IMR-90 (cell line): ENCODE results near the gene MRPL38. TPM values are rescaled to one million over a fixed set of nuclear protein-coding genes. Genes with fewer than 3 reads are reported as not detected.
"Not testable (repeated sequence)": the region's sequence is repeated elsewhere in the genome, so short reads cannot be mapped to it uniquely, and the experiment has no call there.

Source experiments
- ATAC-seq: fragments of 200-7000 bp; cut with Tn5 transposase; 2 replicates; pipeline ENCODE4 v1.9.1; 2020; ENCODE audit warnings: low read depth, mild to moderate bottlenecking, moderate library complexity
- BruUV-seq: library from RNA; stranded (reverse); fragments of 400-500 nt; replicated peaks from 2 replicates; lab custom pipeline; 2021; lab: Mats Ljungman, UMichigan
- CTCF ChIA-PET: fragments of 300-600 bp; formaldehyde crosslinking; extraction: SDS; loops from one replicate; lab custom pipeline; 2021; ENCODE audit warnings: antibody characterized with exemption; lab: Yijun Ruan, JAX
- POLR2A ChIA-PET: fragments of 300-600 bp; sonication (Branson Sonifier 250); formaldehyde crosslinking; loops from one replicate; lab custom pipeline; 2022; ENCODE audit warnings: antibody characterized with exemption; ENCODE audit not compliant: unreplicated experiment; lab: Charles Lee
- DNase-seq: peaks from one replicate; pipeline ENCODE4 v3.0.0; 2013
- H2AFZ ChIP-seq: replicated peaks from 2 replicates; pipeline ENCODE3; 2013; ENCODE audit warnings: low read length, mild to moderate bottlenecking; ENCODE audit not compliant: poor library complexity
- H2AK5ac ChIP-seq: 2 replicates; pipeline ENCODE4 v1.6.1; 2013; ENCODE audit warnings: low read depth, low read length, inconsistent platforms
- H2AK9ac ChIP-seq: replicated peaks from 2 replicates; pipeline ENCODE3; 2013; ENCODE audit warnings: mild to moderate bottlenecking, low read depth, low read length, moderate library complexity; ENCODE audit not compliant: poor library complexity
- H2BK120ac ChIP-seq: 2 replicates; pipeline ENCODE4 v1.6.1; 2013; ENCODE audit warnings: low read depth, low read length, inconsistent platforms
- H2BK15ac ChIP-seq: 3 replicates; pipeline ENCODE4 v1.6.1; 2013; ENCODE audit warnings: low read depth, low read length, inconsistent platforms
- H2BK20ac ChIP-seq: 2 replicates; pipeline ENCODE4 v1.6.1; 2013; ENCODE audit warnings: low read depth, mild to moderate bottlenecking, inconsistent platforms, low read length, moderate library complexity
- H2BK5ac ChIP-seq: 2 replicates; pipeline ENCODE4 v1.6.1; 2013; ENCODE audit warnings: mild to moderate bottlenecking, low read depth, low read length, inconsistent platforms; ENCODE audit not compliant: poor library complexity, severe bottlenecking
- H3K14ac ChIP-seq: replicated peaks from 2 replicates; pipeline ENCODE4 v1.6.1; 2013; ENCODE audit warnings: low read depth, low read length, inconsistent platforms
- H3K18ac ChIP-seq: 2 replicates; pipeline ENCODE4 v1.6.1; 2013; ENCODE audit warnings: low read depth, low read length, control low read depth
- H3K23ac ChIP-seq: 2 replicates; pipeline ENCODE4 v1.6.1; 2013; ENCODE audit warnings: low read depth, low read length, inconsistent platforms
- H3K27ac ChIP-seq: 2 replicates; pipeline ENCODE4 v1.5.1; 2013; ENCODE audit warnings: mild to moderate bottlenecking, control low read depth, low read length; ENCODE audit not compliant: insufficient read depth
- H3K27me3 ChIP-seq: 2 replicates; pipeline ENCODE4 v1.6.1; 2013; ENCODE audit warnings: low read length; ENCODE audit not compliant: control insufficient read depth, insufficient read depth
- H3K36me3 ChIP-seq: 2 replicates; pipeline ENCODE4 v1.6.1; 2013; ENCODE audit warnings: low read length, mixed read lengths; ENCODE audit not compliant: control insufficient read depth, insufficient read depth
- H3K4ac ChIP-seq: 2 replicates; pipeline ENCODE4 v1.6.1; 2013; ENCODE audit warnings: low read depth, low read length, inconsistent platforms
- H3K4me1 ChIP-seq: 2 replicates; pipeline ENCODE4 v1.6.1; 2013; ENCODE audit warnings: low read length, mixed read lengths; ENCODE audit not compliant: control insufficient read depth, insufficient read depth
- H3K4me2 ChIP-seq: 2 replicates; pipeline ENCODE4 v1.6.1; 2013; ENCODE audit warnings: low read depth, mild to moderate bottlenecking, control low read depth, low read length, moderate library complexity
- H3K4me3 ChIP-seq: 2 replicates; pipeline ENCODE4 v1.5.1; 2013; ENCODE audit warnings: low read depth, mild to moderate bottlenecking, control low read depth, low read length, moderate library complexity; ENCODE audit not compliant: insufficient read depth
- H3K56ac ChIP-seq: 2 replicates; pipeline ENCODE4 v1.6.1; 2013; ENCODE audit warnings: low read length, inconsistent platforms; ENCODE audit not compliant: insufficient read depth; ENCODE audit errors: extremely low read depth
- H3K79me1 ChIP-seq, 2 experiments: 2 replicates each; pipeline ENCODE4 v1.6.1; 2013; ENCODE audit warnings: low read length in 2 of 2, inconsistent platforms in 1 of 2, low read depth in 1 of 2
- H3K9ac ChIP-seq: 2 replicates; pipeline ENCODE4 v1.6.1; 2013; ENCODE audit warnings: low read depth, low read length, control low read depth
- H3K9me1 ChIP-seq: 2 replicates; pipeline ENCODE4 v1.6.1; 2013; ENCODE audit warnings: low read length, inconsistent platforms; ENCODE audit not compliant: insufficient read depth
- H3K9me3 ChIP-seq: 2 replicates; pipeline ENCODE4 v1.6.1; 2013; ENCODE audit warnings: low read length; ENCODE audit not compliant: control insufficient read depth, insufficient read depth
- H4K20me1 ChIP-seq: 2 replicates; pipeline ENCODE4 v1.6.1; 2013; ENCODE audit warnings: low read length, inconsistent platforms; ENCODE audit not compliant: insufficient read depth
- H4K5ac ChIP-seq: 2 replicates; pipeline ENCODE4 v1.6.1; 2013; ENCODE audit warnings: mild to moderate bottlenecking, low read depth, low read length, control low read depth
- H4K8ac ChIP-seq, 2 experiments: 2 replicates each; pipeline ENCODE4 v1.6.1; 2013; ENCODE audit warnings: low read depth in 2 of 2, low read length in 2 of 2, control low read depth in 1 of 2, inconsistent platforms in 1 of 2
- H4K91ac ChIP-seq: 2 replicates; pipeline ENCODE4 v1.6.1; 2013; ENCODE audit warnings: low read depth, low read length, inconsistent platforms; ENCODE audit not compliant: insufficient read depth
- WGBS, 2 experiments: methylation state at CpG; one replicate each; pipeline versions ENCODE4 v1.1.5 to v1.1.7; 2013; ENCODE audit warnings: missing lambda C conversion rate in 2 of 2; ENCODE audit not compliant: insufficient read length in 1 of 2; ENCODE audit errors: extremely low coverage in 2 of 2; 5-methylcytosine and 5-hydroxymethylcytosine counted together
- dilution Hi-C: fragments of 300-500 bp; cut with HindIII; formaldehyde crosslinking; loops from one replicate; pipeline ENCODE4 v1.14.3; 2018; ENCODE audit warnings: low sequenced_read_pairs; ENCODE audit not compliant: unreplicated experiment
- in situ Hi-C: fragments of 300-500 bp; cut with MboI; formaldehyde crosslinking; loops from 3 replicates; pipeline ENCODE4 v1.14.3; 2019; ENCODE audit warnings: low sequenced_read_pairs, inconsistent platforms, mixed read lengths
- intact Hi-C: fragments of 100-400 bp; cut with micrococcal nuclease; formaldehyde crosslinking; loops from 2 replicates; pipeline ENCODE4 v1.10.0; 2022
- polyA plus RNA-seq, 3 experiments: library from polyadenylated mRNA; depleted of rRNA; stranded (reverse); fragments of >200 nt; gene quantifications; 2 replicates each; pipeline ENCODE4 v1.2.3, GENCODE V29; 2012; ENCODE audit warnings: low replicate concordance in 1 of 3
- total RNA-seq: library from RNA; depleted of rRNA; stranded (reverse); fragments of >200 nt; gene quantifications from 2 replicates; pipeline ENCODE4 v1.2.3, GENCODE V29; 2012

MRPL38 gene
- total and polyA plus RNA-seq, 2 of the 4 experiments (the other 2 are of a cell fraction) = 13.3 to 42.5 TPM

DNA sequence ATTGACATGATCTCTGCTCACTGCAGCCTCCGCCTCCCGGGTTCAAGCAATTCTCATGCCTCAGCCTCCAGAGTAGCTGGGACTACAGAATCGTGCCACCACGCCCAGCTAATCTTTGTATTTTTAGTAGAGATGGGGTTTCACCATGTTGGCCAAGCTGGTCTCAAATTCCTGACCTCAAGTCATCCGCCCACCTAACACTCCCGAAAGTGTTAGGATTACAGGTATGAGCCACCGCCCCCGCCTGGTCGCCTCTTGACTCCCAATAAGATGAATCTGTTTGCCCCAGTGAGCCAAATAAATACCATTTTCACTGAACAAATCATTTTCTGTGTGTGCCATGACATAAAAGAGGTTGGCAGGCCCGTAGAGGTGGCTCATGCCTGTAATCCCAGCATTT is 45.3 kb downstream of the MRPL38 start:
- not testable (repeated sequence) for BruUV-seq

More for the DNA sequence above, 45.3 kb downstream of the MRPL38 start:
- H3K14ac ChIP-seq, H2BK5ac ChIP-seq, H3K18ac ChIP-seq, H3K4me2 ChIP-seq, H3K27me3 ChIP-seq, H2AFZ ChIP-seq, H3K23ac ChIP-seq, H3K9ac ChIP-seq, H3K4me3 ChIP-seq, H3K56ac ChIP-seq, H3K79me1 ChIP-seq, H2AK5ac ChIP-seq, POLR2A ChIA-PET, dilution Hi-C loops, DNase-seq, H3K9me1 ChIP-seq, H2BK15ac ChIP-seq, ATAC-seq, H4K5ac ChIP-seq, intact Hi-C loops, H2BK20ac ChIP-seq, H3K4me1 ChIP-seq, H4K20me1 ChIP-seq, H3K27ac ChIP-seq, H2BK120ac ChIP-seq, H4K8ac ChIP-seq, H3K4ac ChIP-seq, H3K9me3 ChIP-seq, H4K91ac ChIP-seq, in situ Hi-C loops, H3K36me3 ChIP-seq: not testable (repeated sequence)
- WGBS, 2 experiments = no CpG with 5 or more reads among the region's 10 CpGs
- CTCF ChIA-PET = interaction anchor here (1.6 kb wide), 1 partner anchor 18 kb away, joined by 3 read pairs; no protein-coding TSS in a partner anchor
- peak overlapping the region; percentile 61 for H2AK9ac ChIP-seq
